ENCODE measurements around the gene PDE4A. TPM values are rescaled to one million over a fixed set of nuclear protein-coding genes. Genes with fewer than 3 reads are reported as not detected.

PDE4A gene
- total and polyA plus RNA-seq, 4 donors, result 10.3 to 23.6 (median 12.8) TPM

- Histone ChIP-seq H3K27me3 (ENCODE audit: control insufficient read depth in 3 of 3, insufficient read depth in 3 of 3, low read length in 2 of 3) (peaks cover 0 to 61% (median 51%) of the 10 kb centered on the region in 3 donors), H3K27ac (ENCODE audit: low read depth in 1 of 2, low read length in 1 of 2) (peak overlapping the region in 1 of 2 donors; percentile 68), H3K4me1 (ENCODE audit: control insufficient read depth in 5 of 5, insufficient read depth in 5 of 5, low read length in 5 of 5) (peaks cover 0 to 17% (median 0%) of the 10 kb centered on the region in 5 donors), H3K4me3 (peak overlapping the region; percentile 18), H3K9ac (ENCODE audit: insufficient read depth in 1 of 2, low read length in 2 of 2) (no peak overlapping the region), H3K36me3 (ENCODE audit: control insufficient read depth in 4 of 4, insufficient read depth in 4 of 4, low read length in 4 of 4) (no peaks in the 10 kb centered on the region), H3K9me3 (ENCODE audit: control insufficient read depth in 4 of 4, insufficient read depth in 3 of 4, low read length in 3 of 4) (peaks cover 0 to 3% (median 0%) of the 10 kb centered on the region in 4 donors)
- WGBS, 2 donors, result 4% methylated on average over 67 of the region's 67 CpGs
- DNase-seq (peak; percentile 54 to 83 (median 72)), ATAC-seq (ENCODE audit: insufficient read depth, low FRiP score) (peak; percentile 78)
- TF ChIP-seq CTCF (IDR thresholded peaks at IDR 0.05; ENCODE audit: control extremely low read depth, extremely low read depth), result peak; percentile 46
These were observed 3.7 kb upstream of the PDE4A start for GRCh38 chr19:10416380-10417257.

GRCh38 chr19:10417541-10418234 is 2.6 kb upstream of the PDE4A start:
- peak in 1 of 3 donors; percentile 36 for DNase-seq
- Histone ChIP-seq H3K27me3 (ENCODE audit: control insufficient read depth in 3 of 3, insufficient read depth in 3 of 3, low read length in 2 of 3) (peaks cover 0 to 69% (median 62%) of the 10 kb centered on the region in 3 donors), H3K4me1 (ENCODE audit: control insufficient read depth in 5 of 5, insufficient read depth in 5 of 5, low read length in 5 of 5) (peaks cover 0 to 17% (median 0%) of the 10 kb centered on the region in 5 donors), H3K9ac (ENCODE audit: insufficient read depth in 1 of 2, low read length in 2 of 2) (no peak overlapping the region), H3K27ac (ENCODE audit: low read depth in 1 of 2, low read length in 1 of 2) (no peak overlapping the region), H3K36me3 (ENCODE audit: control insufficient read depth in 4 of 4, insufficient read depth in 4 of 4, low read length in 4 of 4) (no peaks in the 10 kb centered on the region), H3K9me3 (ENCODE audit: control insufficient read depth in 4 of 4, insufficient read depth in 3 of 4, low read length in 3 of 4) (peaks cover 0 to 4% (median 0%) of the 10 kb centered on the region in 4 donors), H3K4me3 (no peak overlapping the region)
- ATAC-seq (ENCODE audit: insufficient read depth, low FRiP score), result no peak
- TF ChIP-seq CTCF (IDR thresholded peaks at IDR 0.05; ENCODE audit: control extremely low read depth, extremely low read depth), result no peak
- WGBS, 2 donors, result 11 to 12% methylated on average over 30 of the region's 30 CpGs

GRCh38 chr19:10418235-10418484 is 2.2 kb upstream of the PDE4A start:
- no peak for TF ChIP-seq CTCF (IDR thresholded peaks at IDR 0.05; ENCODE audit: control extremely low read depth, extremely low read depth)
- no peak overlapping the region for H3K9ac ChIP-seq (ENCODE audit: insufficient read depth in 1 of 2, low read length in 2 of 2)
- H3K4me1 ChIP-seq (ENCODE audit: control insufficient read depth in 5 of 5, insufficient read depth in 5 of 5, low read length in 5 of 5), result peaks cover 0 to 17% (median 0%) of the 10 kb centered on the region in 5 donors
- H3K27me3 ChIP-seq (ENCODE audit: control insufficient read depth in 3 of 3, insufficient read depth in 3 of 3, low read length in 2 of 3), result peaks cover 0 to 72% (median 64%) of the 10 kb centered on the region in 3 donors
- no peak for ATAC-seq (ENCODE audit: insufficient read depth, low FRiP score)
- H3K27ac ChIP-seq (ENCODE audit: low read depth in 1 of 2, low read length in 1 of 2), result no peak overlapping the region
- DNase-seq, result no peak
- H3K36me3 ChIP-seq (ENCODE audit: control insufficient read depth in 4 of 4, insufficient read depth in 4 of 4, low read length in 4 of 4), result no peaks in the 10 kb centered on the region
- 3 to 8% methylated on average over 3 of the region's 3 CpGs for WGBS, 2 donors
- H3K4me3 ChIP-seq, result no peak overlapping the region
- peaks cover 0 to 4% (median 0%) of the 10 kb centered on the region in 4 donors for H3K9me3 ChIP-seq (ENCODE audit: control insufficient read depth in 4 of 4, insufficient read depth in 3 of 4, low read length in 3 of 4)

Data from lung (tissue), 12 donors.